HG02970 (cell line): ENCODE results near the gene TSKU.
"Not testable (repeated sequence)": the region's sequence is repeated elsewhere in the genome, so short reads cannot be mapped to it uniquely, and the experiment has no call there.

Experiments
- ATAC-seq: cut with Tn5 transposase; IDR thresholded peaks from one replicate; pipeline ENCODE4 v1.9.1; 2021; ENCODE audit warnings: mild to moderate bottlenecking, moderate library complexity, moderate number of reproducible peaks; ENCODE audit not compliant: unreplicated experiment, low FRiP score

Gene TSKU

DNA sequence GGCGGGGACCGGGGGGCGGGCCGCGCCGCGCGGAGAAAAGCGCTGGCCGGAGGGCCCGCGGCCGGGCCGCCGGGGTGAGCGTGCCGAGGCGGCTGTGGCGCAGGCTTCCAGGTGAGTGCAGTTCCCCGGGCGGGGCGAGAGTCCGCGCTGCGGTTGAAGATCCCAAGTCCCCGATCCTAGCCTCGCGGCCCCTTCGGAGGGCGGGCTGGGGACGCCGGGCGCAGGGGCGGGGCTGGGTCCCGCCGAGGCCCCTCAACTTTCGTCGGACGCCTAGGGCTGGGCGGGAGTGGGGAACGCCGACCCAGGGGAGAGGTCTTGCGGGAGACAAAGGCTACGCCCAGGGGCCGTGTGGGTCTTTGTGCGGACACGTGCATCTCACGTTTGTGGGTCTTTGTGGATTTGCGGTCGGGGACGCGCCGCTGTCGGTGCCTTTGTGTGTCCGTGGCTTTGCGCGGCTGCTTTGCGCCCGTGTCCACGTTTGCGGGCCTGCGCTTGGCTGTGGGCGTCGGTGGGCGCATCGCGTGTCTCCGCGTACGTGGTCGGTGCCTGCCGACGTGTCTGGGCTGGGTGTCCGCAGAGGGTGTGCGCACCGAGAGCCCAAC lies at the start of gene TSKU:
Gene TSKU (plus strand): TSS at position 63 of the 602 bp plus-strand sequence. CDS start 12,261 bp downstream, outside the sequence.
- no peak for ATAC-seq

DNA sequence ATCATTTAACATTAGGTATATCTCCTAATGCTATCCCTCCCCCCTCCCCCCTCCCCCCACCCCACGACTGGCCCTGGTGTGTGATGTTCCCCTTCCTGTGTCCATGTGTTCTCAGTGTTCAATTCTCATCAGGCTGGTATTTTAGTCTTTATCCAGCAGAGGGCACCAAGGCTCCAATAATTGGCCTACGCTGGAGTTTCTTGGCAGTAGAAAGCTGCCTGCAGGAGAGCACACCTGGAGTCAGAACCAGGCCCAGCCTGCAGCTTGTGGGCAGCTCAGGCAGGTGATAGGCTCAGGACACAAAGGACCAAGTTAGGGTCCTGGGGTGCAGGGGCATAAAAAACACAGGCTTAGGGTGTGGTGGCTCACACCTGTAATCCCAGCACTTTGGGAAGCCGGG lies 49.2 kb upstream of the TSKU start:
- ATAC-seq, result not testable (repeated sequence)

- no peak for ATAC-seq
These were observed 48.4 kb upstream of the TSKU start for GRCh38 chr11:76734456-76735420.

GRCh38 chr11:76735841-76736240 lies 47.3 kb upstream of the TSKU start:
- ATAC-seq, result no peak

DNA sequence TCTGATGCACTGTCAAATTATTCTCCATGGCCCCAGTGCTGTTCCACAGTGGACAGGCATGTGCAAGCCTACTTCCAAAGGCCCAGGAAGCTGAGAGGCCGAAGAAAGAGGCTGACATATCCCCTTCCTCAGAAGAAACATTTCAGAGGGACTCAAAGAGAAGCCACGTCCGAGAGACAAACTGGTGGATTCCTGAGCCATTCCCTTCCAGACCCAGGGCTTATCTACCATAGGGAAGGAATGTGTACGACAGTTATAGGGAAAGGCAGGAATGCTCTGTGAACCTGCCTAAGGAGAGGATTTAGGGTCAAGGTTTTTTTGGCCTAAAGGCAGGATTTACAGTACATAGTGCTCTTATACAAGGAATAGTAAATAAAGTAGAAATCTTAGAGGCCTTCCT lies 46.9 kb upstream of the TSKU start:
- ATAC-seq, result no peak

DNA sequence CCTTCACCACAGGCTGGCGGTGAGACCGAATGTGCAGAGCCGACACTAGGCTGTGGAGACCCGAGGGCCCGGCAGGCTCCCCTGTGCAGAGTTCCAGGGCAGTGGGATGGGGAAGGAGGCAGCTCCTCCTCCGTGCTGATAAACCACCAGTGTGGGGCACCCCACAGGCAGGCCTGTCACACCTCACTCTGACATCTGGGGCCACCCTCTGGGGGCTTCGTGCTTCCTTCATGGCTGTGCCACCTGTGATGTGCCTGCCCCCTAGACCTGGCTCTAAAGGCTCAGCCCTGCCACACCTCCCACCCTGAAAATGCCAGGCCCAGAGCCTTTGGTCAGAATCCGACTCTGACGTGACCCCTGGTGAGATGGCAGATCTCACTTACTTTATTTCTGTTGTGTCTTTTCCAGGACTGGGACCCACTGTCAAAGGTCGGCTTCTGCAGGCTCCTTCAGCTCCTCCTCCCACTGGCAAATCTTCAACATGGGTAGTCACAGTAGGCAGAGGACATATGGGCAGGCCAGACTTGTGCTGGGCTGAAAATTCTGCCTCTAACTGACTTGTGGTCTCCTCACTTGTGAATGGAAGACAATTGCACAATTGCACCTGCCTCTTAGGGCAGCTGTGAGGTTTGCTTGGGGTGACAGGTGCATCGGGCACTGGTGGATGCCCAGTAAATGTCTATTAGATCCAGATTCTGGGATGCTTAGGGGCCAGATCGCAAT lies 46.2 kb upstream of the TSKU start:
- no peak for ATAC-seq

- no peak for ATAC-seq
These were observed 44.4 kb upstream of the TSKU start for GRCh38 chr11:76738618-76739240.

GRCh38 chr11:76739798-76740197 lies 43.4 kb upstream of the TSKU start:
- ATAC-seq, result no peak

GRCh38 chr11:76740772-76741171 lies 42.4 kb upstream of the TSKU start:
- ATAC-seq, result no peak

DNA sequence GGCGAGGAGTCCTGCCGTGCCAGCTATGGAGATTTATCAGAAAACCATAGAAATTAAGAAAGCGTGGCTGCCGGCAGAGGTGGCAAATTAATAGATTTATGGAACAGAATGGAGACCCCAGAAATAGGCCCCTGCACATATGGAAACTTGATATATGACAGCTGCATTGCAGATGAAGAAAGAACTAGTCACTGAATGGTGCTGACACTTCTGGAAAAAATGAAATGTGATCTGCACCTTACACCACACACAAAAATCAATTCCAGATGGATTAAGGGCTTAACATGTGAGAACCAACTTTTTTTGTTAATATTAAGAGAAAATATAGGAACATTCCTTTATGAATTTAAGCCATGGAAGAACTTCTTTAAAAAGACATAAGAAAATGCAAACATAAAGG lies 40.3 kb upstream of the TSKU start:
- no peak for ATAC-seq

- no peak for ATAC-seq
These were observed 38.7 kb upstream of the TSKU start for GRCh38 chr11:76744186-76745043.

GRCh38 chr11:76745044-76745376 lies 38.1 kb upstream of the TSKU start:
- ATAC-seq, result no peak

DNA sequence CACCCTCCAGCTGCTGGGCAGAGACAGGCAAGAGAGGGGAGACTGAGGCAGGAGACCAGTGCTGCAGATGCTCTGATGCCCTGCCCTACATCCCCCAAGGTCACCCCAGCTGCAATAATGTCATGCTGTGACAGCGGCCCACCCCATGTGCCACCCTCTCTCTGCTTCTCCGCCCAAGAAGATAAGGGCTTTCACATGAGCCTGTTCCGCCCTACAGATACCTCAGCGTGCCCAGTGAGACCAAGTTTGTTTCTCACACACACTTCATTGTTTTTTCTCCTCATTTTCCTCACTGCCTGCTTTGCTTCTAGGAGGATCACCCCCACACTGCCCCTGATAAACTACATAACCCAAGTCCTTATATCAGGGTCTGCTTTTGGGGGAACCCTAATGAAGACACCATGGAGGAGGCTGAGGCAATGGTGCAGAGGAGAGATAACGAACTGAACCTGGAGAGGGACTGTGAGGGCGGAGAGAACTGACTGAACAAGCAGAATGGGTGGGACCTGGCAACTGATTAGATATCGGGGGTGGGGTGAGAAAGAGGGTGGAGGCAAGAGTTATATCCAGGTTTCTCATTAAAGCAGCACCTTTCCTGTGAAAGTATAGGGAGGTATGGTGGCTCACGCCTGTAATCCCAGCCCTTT lies 37.5 kb upstream of the TSKU start:
- no peak for ATAC-seq

DNA sequence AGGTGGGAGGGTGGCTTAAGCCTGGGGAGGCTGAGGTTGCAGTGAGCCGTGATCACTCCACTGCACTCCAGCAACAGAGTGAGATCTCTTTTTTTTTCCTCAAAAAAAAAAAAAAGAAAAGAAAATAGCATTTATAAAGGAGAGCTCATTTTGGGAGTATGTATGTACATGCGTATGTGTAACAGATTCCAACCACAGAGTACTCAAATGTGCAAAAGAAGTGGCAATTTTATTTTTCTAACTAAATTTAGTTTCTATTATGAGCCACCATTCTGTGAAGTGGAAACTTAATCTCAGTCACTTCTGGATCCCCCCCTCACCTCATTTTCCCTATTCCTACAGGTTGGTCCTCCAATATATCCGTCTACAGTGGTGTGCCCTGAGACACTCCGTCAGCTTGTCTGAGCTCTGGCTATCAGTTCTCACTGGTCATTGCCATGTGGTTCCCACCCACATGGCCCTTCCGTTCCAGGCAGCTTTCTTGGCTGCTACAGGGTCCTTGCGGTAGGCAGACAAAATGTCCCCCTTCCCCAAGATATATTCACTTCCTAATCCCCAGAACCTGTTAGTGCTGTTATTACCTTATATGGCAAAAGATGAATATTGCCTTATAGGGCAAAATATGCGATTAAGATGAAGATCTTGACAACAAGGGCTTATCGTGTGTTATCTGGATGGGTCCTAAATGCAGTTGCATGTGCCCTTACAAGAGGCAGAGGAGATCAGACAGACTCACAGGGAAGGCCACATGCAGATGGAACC lies 35.8 kb upstream of the TSKU start:
- no peak for ATAC-seq

GRCh38 chr11:76747915-76748860 lies 35.0 kb upstream of the TSKU start:
- ATAC-seq, result no peak

DNA sequence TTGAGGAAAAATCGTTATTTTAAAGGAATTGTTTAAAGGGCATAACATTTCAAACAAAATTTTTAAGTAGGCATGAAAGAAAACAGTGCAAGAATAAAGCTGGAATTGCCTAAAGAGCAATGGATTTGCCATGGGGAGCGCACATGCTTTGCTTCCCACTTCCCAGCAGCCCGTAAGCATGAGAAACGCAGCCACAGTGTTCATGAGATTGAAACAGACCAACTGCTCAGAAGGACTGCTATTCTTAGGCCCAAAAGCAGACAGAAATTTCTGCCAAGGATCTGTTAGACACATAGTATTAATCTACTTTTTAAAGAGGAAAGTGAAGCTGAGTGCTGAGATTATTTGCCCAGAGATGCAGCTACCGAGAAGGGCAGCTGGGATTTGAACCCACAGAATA lies 34.2 kb upstream of the TSKU start:
- no peak for ATAC-seq

DNA sequence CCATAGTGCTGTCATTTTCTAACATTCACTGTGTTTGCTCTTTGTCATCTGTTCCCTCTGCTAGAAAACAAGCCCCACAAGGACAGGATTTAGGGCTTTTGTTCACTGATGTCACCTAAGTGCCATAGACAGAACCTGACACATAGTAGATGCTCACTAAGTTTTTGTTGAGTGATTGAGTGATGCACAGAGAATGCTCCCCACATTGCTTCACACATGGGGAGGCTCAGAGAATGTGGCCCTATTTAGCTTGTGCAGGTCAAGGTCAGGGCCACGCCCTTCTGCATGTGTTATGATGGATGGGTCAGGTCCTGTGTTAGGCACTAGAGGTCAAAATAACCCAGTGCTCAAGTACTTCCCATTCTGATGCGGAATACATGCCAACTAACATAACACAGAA lies 33.1 kb upstream of the TSKU start:
- no peak for ATAC-seq

DNA sequence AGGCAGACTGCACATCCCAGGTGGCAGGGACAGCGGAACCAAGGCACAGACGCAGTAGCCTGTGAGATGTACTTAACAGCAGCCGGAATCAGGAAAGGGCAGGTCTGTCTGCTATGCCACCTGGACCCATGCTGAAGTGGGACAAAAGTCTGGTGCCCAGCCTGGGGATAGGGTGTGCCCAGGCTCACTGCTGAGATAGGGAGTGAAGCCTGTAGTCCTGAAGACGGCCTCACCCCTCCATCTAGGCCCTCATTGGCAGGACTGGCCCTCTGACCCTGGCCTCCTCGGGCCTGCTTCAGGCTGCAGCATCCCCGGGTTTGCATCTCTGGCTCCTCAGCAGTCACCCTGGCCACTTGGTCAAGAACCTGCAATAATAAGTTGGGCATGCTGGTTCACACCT lies 32.4 kb upstream of the TSKU start:
- ATAC-seq, result no peak
